GM18870 (cell line): ENCODE data around the gene RXFP1.

Source experiments
- ATAC-seq: cut with Tn5 transposase; IDR thresholded peaks from one replicate; pipeline ENCODE4 v1.9.1; 2021; ENCODE audit warnings: moderate library complexity; ENCODE audit not compliant: unreplicated experiment

The RXFP1 gene

GRCh38 chr4:158540125-158540907 is 18.6 kb downstream of the RXFP1 start:
- ATAC-seq: no peak

- ATAC-seq: no peak
Observed at GRCh38 chr4:158541506-158541905, 19.8 kb downstream of the RXFP1 start.

- ATAC-seq: no peak
Observed at GRCh38 chr4:158543191-158543590, 21.5 kb downstream of the RXFP1 start.

GRCh38 chr4:158544141-158544540 is 22.5 kb downstream of the RXFP1 start:
- ATAC-seq: no peak

GRCh38 chr4:158553364-158553763 is 31.7 kb downstream of the RXFP1 start:
- no peak for ATAC-seq

DNA sequence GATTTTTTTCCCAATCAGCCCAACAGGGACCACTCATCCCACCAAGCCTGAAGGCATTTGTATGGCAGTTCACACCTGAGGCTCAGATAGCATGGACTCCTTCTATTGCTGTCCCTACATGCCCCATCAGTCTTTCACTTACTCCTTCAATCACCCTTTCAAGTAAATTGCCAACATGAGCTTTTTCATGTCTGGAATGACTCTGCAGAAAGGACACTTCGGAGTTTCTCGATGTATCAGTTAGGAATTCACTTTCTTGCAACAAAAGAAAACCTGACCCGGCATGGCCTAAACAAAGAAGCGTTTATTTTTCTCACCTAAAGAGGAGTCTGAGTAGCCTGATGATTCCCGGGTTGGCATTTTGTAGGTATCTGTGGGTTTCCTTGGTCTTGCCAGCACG is 38.6 kb downstream of the RXFP1 start:
- no peak for ATAC-seq

DNA sequence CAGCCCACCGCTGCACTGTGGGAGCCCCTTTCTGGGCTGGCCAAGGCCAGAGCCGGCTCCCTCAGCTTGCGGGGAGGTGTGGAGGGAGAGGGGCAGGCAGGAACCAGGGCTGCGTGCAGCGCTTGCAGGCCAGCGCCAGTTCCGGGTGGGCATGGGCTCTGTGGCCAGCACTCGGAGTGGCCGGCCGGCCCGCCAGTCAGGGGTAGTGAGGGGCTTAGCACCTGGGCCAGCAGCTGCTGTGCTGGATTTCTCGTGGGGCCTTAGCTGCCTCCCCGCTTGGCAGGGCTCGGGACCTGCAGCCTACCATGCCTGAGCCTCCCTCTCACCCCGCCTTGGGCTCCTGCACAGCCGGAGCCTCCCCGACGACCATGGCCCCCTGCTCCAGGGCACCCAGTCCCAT is 45.2 kb downstream of the RXFP1 start:
- no peak for ATAC-seq

DNA sequence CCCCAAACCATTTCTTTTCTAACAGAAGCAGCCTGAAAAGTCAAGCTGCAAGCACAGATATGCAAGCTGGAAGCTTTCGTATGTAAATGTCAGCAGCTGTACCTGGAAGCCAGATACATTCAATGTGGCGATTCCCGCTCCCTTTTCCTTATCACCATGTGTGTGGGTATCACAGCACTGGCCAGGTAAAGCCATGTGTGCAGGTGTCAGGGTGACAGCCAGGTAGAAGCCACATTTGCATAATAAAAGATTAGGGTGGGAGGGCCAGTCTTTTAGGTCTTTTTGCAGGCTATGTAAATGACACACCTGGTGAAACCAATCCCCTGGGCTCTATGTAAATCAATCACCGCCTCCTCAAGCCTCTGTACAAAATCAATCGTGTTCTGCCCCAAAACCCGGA is 50.1 kb downstream of the RXFP1 start:
- ATAC-seq: no peak

DNA sequence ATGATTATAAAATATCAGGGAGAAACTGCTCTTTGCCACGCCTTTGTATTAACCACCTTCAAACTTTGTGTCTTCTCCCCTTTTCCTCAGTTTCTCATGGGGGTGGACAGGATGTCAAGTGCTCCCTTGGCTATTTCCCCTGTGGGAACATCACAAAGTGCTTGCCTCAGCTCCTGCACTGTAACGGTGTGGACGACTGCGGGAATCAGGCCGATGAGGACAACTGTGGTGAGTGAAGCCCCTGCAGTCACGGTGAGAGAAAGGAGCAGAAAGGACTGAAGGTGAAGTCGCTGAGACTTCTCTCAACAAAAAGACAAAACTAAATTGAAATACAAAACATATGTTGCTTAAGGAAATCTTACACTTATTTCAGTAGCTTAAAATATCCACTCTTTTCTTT is 50.9 kb downstream of the RXFP1 start:
- ATAC-seq: no peak

GRCh38 chr4:158578476-158578875 is 56.8 kb downstream of the RXFP1 start:
- ATAC-seq: no peak

DNA sequence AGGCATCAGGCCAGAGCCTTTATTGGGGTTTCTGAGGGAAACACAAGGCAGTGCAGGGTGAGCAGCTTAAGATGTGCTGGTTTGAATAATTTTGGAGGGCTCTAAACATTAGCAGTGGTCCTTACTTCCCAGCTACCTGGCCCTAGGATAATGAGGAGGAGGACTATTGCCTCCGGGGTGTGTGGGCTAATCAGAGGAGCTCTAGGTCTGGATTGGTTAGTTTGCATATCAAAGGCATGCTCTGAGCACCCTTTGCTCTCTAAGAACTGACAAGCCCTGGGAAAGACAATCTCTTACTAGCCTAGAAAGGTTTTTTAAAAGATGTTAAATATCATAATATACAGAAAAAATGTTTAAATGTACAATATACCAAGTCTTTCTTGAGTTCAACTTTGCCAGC is 58.4 kb downstream of the RXFP1 start:
- ATAC-seq: no peak

GRCh38 chr4:158581161-158581560 is 59.5 kb downstream of the RXFP1 start:
- ATAC-seq: no peak

DNA sequence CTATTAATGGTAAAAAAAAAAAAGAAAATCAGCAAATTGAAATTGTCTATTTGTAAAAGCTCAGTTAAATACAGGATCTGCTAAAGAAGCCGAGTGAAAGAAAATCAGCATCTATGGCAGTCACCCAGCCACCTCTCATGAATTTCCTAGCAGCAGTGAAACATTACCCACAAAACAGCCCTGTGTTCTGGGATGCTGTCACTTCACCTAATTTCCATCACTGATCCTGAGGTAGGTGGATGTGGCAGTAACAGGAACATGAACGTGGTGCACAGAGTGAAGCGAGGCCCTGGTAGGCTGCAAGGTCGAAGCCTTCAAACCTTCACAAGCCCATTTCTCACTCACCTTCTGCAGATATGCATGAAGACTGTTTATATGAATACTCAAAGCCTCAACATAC is 65.2 kb downstream of the RXFP1 start:
- no peak for ATAC-seq

- no peak for ATAC-seq
Observed at GRCh38 chr4:158588285-158588684, 66.6 kb downstream of the RXFP1 start.

- ATAC-seq: no peak
Observed at GRCh38 chr4:158588777-158589176, 67.1 kb downstream of the RXFP1 start.

- ATAC-seq: no peak
Observed at GRCh38 chr4:158590306-158590705, 68.6 kb downstream of the RXFP1 start.

- no peak for ATAC-seq
Observed at GRCh38 chr4:158590824-158591223, 69.1 kb downstream of the RXFP1 start.

- no peak for ATAC-seq
Observed at GRCh38 chr4:158597879-158598596, 76.4 kb downstream of the RXFP1 start.

- no peak for ATAC-seq
Observed at GRCh38 chr4:158599150-158599549, 77.5 kb downstream of the RXFP1 start.

DNA sequence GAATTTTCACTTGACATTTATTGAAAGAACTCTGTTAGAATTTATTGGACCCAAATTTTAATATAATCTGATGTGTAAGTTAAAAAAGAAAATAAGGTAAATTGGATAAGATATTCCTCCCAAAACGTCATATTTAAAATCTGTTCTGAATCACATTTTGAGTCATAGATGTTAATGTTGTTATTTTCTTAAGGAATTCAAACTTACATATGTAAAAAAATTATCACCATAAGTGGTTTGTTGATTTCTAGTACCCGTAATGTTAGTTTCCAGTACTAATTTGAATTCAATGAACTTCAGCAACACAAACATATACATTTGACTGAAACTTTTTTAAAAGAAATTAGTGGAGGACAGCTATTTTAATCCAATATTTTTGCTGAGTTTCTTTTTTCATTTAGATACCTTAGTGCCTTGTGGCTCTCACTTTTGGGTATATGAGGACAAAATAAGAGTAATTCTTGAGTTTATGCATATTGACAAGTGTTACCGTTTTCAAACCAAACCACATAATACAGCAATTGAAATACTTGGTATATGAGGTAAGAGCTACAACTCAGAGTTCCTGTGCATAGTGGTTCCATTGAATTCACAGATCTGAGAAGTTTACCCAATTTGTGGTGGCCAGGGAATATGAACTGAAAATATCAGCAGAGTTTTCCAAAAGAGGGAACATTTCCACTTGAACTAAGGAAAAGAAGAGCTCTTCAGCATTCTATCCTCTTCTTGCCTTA is 78.2 kb downstream of the RXFP1 start:
- ATAC-seq: no peak

GRCh38 chr4:158604369-158604768 is 82.7 kb downstream of the RXFP1 start:
- ATAC-seq: no peak

GRCh38 chr4:158605393-158605792 is 83.7 kb downstream of the RXFP1 start:
- ATAC-seq: no peak
